NCI-H2227 (cell line): Measurements from ENCODE around the gene THOC6.

Experiments
- DNase-seq: peaks from one replicate; lab custom pipeline; 2025; ENCODE audit not compliant: unreplicated experiment; lab: John Stamatoyannopoulos, UW

Gene THOC6

DNA sequence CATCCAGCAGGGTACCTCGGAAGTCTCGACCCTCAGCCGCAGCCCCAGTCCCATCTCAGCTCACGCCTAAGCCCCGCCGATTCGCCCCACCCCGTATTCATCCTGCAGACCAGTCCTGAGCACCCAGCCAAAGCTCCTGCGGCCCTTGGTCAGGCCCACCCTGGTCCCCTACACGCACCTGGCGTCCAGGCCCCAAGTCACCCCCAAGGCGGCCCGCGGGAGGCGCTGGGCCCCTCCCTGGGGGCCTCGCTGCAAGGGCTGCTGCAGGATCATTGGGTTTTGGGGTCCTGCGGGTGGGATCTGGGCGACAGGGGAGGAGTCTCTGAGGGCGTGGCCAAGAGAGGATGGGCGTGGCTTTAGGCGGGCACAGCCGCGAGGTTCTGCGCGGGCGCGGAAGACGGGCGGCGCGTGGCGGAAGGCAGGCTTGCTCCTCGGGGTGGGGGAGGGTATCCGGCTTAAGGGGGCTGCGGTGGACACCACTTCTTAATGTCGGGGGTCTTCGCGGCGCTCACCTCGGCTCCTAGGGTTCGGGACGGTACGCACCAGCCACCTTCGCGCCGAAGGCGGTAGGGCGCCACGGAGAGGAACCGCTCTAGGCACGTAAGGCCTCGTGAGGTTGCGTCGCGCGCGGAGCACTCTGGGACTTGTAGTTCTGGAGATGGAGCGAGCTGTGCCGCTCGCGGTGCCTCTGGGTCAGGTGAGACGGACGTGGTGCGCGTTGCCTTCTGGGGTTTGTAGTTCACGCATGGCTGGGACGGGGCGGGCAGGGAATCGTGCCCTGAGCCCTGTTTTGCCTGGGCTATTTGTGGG lies at the start of gene THOC6, which contains the start of gene HCFC1R1:
THOC6 (plus strand) TSS at position 367 of the 810 bp plus-strand sequence; CDS start at position 659, 292 bp downstream.
HCFC1R1 (minus strand) TSS at position 274 of the 810 bp plus-strand sequence; CDS start at position 273, 1 bp downstream.
- peak; percentile 98 for DNase-seq

DNA sequence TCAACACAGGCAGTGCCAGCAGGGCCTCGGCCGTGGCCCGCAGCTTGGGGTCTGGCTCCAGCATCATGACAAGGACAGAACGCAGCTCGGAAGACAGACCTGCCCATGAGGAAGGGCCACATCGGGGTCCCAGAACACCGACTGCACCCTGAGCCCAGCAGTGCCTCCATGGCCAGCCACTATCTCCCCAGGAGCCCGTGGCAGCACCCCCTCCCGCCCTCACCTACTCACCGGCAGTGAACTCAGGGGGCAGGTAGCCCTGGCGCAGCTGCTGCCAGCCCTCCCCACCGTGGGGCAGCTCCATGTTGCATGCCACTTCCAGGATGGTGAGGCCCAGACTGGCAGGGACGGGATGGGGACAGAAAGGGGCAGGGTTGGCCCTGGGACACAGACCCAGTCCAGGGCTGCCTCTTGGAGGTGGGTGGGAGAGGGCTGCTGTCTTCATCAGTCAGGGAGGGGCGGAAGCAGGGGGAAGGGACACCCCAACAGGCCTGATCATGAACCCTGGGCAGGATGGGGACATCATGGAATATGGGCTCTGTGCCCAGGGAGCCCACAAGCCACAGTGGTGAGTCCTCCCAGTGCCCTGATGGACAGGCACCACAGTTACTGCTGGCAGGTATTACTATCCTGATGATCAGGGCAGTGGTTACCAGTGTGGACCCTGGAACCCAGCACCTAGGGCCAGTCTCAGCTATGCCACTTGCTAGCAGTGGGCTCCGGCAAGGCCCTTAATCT lies 49.3 kb upstream of the THOC6 start:
- DNase-seq: no peak

GRCh38 chr16:2975161-2975795 lies 48.6 kb upstream of the THOC6 start:
- no peak for DNase-seq

DNA sequence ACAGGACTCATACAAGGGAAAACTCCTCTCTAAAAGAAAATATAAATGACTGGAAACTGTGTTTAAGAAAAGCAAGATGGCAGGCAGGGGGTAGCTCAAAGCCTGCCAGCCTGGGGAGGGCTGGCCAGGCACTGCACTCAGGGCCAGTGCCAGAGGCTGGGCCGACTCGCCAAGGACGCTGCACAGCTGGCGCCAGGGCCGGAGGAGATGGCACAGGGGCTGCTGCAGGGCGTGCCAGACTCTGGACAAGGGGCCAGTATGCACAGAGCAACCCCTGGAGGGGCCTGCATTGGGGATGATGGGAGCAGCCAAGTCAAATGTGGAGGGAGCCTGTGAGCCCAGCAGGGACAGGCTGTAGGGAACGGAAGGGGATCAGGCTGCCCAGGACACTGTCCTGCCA lies 47.6 kb upstream of the THOC6 start:
- no peak for DNase-seq

DNA sequence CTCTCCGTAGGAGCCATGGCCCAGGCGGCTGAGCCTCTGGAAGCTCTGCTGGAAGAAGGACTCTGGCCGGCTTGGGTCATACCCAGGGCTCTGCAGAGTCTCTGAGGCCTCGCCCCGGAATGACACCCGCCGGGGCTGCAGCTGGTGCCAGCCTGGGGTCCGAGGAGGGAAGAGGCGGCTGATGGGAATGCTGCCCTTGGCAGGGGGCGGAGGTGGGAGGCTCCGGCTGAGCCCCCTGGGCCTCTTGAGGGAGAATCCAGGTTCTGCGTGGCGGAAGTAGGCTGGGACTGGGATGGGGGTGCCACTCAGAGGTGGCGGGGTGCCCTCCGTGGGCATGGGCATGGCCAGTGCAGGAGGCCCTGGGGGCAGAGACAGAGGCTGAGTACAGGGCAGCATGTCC lies 47.2 kb upstream of the THOC6 start:
- DNase-seq: no peak

DNA sequence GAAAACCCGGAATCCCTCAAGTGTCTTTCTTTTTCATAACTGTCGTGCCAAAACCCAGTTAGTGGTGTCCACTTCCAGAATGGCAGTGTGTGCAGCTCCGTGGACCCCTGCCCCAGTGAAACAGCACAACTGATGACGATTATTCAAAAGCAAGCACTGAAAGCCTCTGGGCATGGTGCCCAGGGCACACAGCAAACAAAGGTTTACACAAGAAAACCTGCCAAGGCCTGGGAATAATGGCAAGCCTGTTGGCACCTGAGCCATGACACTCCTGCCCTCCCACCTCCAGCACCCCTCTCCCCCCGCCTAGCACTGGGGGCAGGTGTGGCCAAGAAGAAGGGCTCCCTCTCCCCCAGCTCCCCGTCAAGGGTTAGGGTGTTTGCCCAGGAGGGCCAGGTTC lies 46.4 kb upstream of the THOC6 start:
- no peak for DNase-seq

GRCh38 chr16:2979669-2980226 lies 44.1 kb upstream of the THOC6 start:
- DNase-seq: peak; percentile 48

DNA sequence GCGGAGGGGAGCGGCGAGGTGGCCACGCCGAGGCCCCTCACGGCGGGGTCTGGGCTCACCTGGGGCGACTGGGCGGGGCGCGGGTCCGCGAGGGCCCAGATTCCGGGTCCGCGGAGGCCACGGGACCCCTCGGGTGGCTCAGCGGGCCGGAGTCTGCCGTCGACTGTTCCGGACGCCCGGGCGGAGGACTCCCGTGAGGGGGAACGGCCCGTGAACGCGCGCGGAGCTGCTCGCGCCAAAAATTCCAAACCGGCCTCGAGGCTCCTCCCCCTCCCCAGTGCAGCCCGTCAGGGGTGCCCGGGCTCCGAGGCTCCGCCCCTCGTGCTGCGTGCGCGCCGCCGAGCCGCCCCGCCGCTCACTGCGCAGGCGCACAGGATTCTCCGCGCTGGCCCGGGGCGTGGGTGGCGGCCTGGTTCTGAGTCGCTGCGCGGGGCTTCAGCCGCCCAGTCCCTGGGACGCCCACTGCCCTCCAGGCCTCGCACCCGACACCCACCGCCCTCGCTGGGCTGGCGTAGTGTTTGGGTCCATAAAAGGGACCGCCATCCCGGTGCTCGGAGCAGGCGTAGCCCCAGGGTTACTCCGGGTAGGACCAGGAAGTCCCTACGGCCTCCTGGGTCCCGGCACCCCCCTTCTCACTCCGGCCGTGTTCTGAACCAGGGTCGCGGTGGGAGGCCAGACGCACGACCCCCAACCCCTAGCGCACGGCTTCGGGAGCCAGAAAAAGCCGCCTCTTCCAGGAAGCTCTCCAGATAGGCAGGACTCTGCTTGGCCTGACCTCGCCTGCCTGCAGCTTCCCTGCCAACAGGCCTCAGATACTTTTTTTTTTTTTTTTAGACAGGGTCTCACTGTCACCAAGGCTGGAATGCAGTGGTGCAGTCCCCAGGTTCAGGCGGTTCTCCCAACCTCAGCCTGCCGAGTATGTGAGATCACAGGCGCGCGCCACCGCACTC lies 43.3 kb upstream of the THOC6 start, which contains the start of gene PKMYT1:
PKMYT1 (minus strand) TSS at position 220 of the 950 bp plus-strand sequence. CDS start 789 bp downstream, outside the sequence.
- DNase-seq: peak; percentile 94

DNA sequence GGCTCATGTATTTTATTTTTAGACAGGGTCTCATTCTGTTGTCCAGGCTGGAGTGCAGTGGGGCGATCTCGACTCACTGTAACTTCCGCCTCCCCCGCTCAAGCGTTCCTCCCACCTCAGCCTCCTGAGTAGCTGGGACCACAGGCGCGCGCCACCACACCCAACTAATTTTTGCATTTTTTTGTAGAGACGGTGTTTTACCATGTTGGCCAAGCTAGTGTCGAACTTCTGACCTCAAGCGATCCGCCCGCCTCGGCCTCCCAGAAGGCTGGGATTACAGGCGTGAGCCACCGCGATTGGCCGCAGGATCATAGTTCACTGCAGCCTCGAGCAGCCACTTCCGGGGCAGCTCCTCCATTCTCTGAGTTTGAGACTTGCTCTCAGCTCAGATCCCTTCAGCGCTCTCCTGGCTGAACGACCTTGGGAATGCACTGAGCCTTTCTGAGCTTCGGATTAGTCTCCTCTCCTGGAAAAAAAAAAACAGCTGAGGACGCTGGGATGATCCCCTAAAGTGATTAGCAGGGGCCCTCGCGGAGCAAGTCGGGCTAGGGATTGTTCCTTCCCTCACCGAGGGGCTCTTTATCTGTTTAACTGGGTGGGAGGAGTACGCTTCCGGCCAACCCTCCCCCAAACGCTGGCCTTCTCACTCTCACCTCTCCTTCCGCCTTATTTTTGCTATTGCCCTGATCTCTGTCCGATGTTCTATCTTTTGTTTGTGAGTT lies 42.5 kb upstream of the THOC6 start:
- DNase-seq: no peak

DNA sequence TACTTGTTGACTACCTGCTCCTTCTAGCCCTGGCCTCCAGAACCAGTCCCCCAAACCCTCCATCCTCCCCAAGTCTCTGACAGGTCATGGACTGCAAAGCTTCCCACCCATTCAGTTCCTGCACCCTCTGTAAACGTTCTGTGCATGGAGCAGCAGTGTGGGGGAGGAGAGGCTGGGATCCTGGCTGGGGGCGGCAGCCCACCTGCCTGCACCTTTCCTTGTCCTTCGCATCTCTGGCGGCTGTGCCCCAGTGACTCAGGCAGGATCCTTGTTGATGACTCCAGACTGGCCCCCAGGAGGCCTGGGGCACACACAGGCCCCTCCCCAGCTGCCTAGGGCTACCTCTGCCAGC lies 42.0 kb upstream of the THOC6 start:
- DNase-seq: no peak

DNA sequence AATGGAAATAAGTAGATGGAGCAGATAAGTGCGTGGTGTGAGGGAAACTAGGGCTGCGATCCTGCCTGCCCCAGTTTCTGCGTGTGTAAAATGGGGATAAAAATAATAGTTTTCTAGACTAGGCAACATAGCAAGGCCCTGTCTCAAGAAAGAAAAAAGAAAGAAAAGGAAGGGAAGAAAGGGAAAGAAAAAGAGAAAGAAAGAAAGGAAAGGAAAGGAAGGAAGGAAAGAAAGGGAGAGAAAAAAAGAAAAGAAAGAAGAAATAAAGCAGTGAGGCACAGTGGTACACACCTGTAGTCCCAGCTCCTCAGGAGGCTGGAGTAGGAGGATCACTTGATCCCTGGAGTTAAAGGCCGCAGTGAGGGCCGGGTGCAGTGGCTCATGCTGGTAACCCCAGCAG lies 41.4 kb upstream of the THOC6 start:
- no peak for DNase-seq

- DNase-seq: peak; percentile 88
These were observed 40.1 kb upstream of the THOC6 start for GRCh38 chr16:2983706-2984136.

DNA sequence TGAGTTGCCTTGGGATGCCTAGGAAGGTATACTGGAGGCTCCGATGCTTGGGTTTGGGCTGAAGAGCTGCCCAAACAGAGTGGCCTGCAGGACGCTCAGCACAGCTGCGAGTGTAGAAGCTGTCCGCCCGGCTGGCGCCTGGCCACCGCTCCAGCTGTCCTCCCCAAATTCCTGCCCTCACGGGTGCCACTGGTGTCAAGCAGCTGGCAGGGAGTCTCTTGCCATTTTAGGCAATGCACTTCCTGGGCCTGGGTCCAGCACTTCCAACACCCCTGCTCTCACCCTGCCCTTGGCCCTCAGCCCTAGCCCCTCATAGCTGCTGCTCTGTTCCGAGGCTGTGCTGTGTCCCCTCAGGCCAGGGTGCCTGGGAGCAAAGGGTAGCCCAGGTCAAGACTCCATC lies 38.4 kb upstream of the THOC6 start:
- no peak for DNase-seq

DNA sequence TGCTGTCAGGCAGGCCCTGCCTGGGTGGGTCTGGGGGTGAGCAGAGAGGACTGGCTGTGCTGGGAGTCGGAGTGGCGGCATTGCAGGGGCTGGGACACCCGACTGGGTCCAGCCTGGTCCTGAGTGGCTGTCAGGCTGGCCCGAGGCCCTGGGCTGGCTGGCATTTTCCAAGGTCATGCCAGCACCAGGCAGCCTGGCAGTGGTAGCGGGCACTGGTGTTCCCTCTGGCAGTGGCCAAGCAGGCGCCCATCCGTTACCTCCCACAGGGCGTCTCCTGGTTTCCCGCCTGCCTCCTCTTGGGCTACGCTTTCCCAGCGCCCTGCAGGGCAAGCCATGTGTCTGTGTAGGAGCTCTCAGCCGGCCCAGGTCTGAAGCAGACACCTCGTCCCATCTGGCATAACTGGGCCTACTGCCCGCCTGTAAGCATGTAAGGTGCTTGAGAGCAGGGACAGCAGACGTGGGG lies 37.9 kb upstream of the THOC6 start:
- no peak for DNase-seq

DNA sequence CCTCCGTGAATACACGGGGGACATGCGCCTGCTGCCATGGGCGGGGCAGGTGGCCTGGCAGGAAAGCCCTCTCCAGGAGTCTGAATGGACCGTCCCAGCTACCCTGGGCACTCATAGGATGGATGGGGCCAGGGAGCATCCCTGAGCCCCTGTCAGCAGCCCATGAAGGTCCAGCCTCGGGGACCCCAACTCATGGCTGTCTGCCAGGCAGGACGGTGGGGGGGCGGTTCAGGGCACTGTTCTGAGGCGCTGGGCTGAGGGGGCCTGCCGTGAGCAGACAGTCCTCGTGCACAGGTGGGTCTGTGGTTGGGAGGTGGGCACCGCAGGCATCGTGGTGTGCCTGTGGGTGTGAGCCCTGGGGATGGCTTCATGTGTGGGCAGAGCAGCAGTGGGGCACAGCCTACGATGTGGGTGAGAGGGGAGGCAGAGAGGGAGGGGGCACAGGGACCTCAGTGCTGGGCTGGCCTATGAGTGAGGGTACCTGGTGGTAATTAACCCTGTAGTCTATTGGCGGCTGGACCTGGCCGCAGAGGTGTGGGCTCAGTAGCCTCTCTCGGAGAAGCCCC lies 37.1 kb upstream of the THOC6 start:
- DNase-seq: no peak

GRCh38 chr16:2987286-2987685 lies 36.5 kb upstream of the THOC6 start:
- no peak for DNase-seq

DNA sequence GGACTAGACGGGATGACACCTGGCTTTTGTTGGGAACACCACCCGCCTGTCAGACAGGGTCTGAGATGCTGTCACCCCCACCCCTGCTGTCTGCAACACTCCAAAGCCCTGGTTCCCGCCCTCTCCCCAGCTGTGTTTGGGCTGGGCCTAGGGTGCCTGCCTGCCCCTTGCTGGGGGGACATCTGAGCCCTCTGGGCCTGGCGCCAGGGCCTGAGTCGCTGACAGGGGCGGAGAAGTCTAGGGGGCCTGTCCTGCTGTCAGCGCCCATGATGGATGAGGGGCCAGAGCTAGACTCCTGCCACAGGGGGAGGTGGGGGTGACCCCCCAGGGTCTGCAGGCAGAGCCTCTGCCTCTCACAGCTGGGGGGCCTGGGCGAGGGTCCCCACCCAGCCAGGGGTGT lies 36.0 kb upstream of the THOC6 start:
- DNase-seq: no peak

GRCh38 chr16:2988590-2989099 lies 35.2 kb upstream of the THOC6 start:
- no peak for DNase-seq

DNA sequence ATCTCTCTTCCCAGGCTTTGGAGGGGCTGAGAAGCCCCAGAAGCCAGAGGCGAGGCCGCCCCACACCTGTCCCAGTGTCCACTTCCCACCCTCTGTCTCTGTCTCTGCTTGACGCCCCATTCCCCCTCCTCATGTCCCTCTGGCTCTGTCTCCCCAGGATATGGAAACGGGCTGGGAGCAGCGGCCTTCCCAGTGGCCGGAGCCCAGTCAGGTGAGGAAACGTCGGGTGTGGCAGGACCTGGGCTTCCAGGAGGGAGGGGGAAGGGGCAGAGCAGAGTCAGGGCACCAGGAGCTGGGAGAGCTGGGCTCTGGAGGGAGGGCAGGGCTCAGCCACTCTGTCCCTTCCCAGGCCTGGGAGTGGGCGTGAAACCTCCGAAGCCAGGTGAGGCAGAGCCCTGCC lies 32.9 kb upstream of the THOC6 start:
- DNase-seq: no peak
